Psoas muscle (tissue), 8 donors: Measurements from ENCODE around the gene AATF. TPM values are rescaled to one million over a fixed set of nuclear protein-coding genes. Genes with fewer than 3 reads are reported as not detected.

Experiments
- ATAC-seq, 4 donors: fragments of 200-7000 bp; cut with Tn5 transposase; one replicate each; pipeline ENCODE4 v1.9.1; 2020; ENCODE audit warnings: moderate library complexity in 3 of 4, mild to moderate bottlenecking in 2 of 4
- DNase-seq, 2 donors: peaks; one replicate each; pipeline ENCODE4 v3.0.0-alpha.2; 2020
- H3K27ac ChIP-seq: fragments of 200-600 bp; one replicate; pipeline ENCODE4 v1.8.0; 2022
- H3K27me3 ChIP-seq, 3 donors: fragments of 200-600 bp in 1 of 3; one replicate each; pipeline versions ENCODE4 v1.6.1 to v1.8.0; 2013 to 2022; ENCODE audit warnings: low read length in 2 of 3, mild to moderate bottlenecking in 2 of 3, moderate library complexity in 1 of 3; ENCODE audit not compliant: insufficient read depth in 3 of 3
- H3K36me3 ChIP-seq, 2 donors: fragments of 200-600 bp in 1 of 2; one replicate each; pipeline versions ENCODE4 v1.6.1 to v1.8.0; 2013 to 2022; ENCODE audit warnings: low read depth in 1 of 2, mild to moderate bottlenecking in 1 of 2, moderate library complexity in 1 of 2; ENCODE audit not compliant: insufficient read depth in 1 of 2
- H3K4me1 ChIP-seq: fragments of 200-600 bp; one replicate; pipeline ENCODE4 v1.8.0; 2022
- H3K4me3 ChIP-seq: fragments of 200-600 bp; one replicate; pipeline ENCODE4 v1.8.0; 2022; ENCODE audit warnings: mild to moderate bottlenecking
- H3K9me3 ChIP-seq: fragments of 200-600 bp; one replicate; pipeline ENCODE4 v1.8.0; 2022
- CTCF ChIP-seq: fragments of 200-600 bp; IDR thresholded peaks from one replicate; pipeline ENCODE4 v1.8.0; 2022; ENCODE audit warnings: antibody characterized with exemption
- WGBS, 3 donors: extraction: QIAGEN DNeasy Blood & Tissue Kit; methylation state at CpG; one replicate each; pipeline versions ENCODE4 v1.1.6 to v1.1.7; 2013; 5-methylcytosine and 5-hydroxymethylcytosine counted together
- intact Hi-C, 2 donors: fragments of 100-400 bp; cut with DNase I; formaldehyde crosslinking; loops; one replicate each; pipeline versions ENCODE4 v1.11.0 to v1.14.2; 2022
- polyA plus RNA-seq, 3 donors: library from polyadenylated mRNA; stranded (reverse); fragments of 200-250 nt; gene quantifications; one replicate each; pipeline ENCODE4 v1.2.3, GENCODE V29; 2013
- total RNA-seq, 4 donors: library from RNA; stranded (reverse); fragmentation: NEBNext Ultra II Directional in 2 of 4; extraction: Animal tissue kit (Norgen Biotek cat#: 25700) in 2 of 4; gene quantifications; one replicate each; pipeline versions ENCODE4 v1.2.1 to v1.2.4, GENCODE V29; 2021 to 2023
- donor health status: healthy with polysubstance abuse.
- donor health status: DM: no; HTN: no; CAD: no; lungs with moderate emphysema.
- donor health status: Bipolar disorder and iron deficiency.
- donor health status: healthy.
- donor health status: DM: yes; HTN: yes; CAD: no.
- donor health status: DM: no; HTN: no; CAD: no.
- donor health status: DM: no; HTN: no; CAD: no.
- donor health status: DM: yes; HTN: yes; CAD: no.

Gene AATF
- total and polyA plus RNA-seq, 7 donors = 23.5 to 54.8 (median 40.6) TPM

GRCh38 chr17:36972905-36973304 is 24.2 kb downstream of the AATF start:
- Histone ChIP-seq H3K27me3 (no peaks in the 10 kb centered on the region), H3K4me3 (no peak overlapping the region), H3K4me1 (no peaks in the 10 kb centered on the region), H3K27ac (no peak overlapping the region), H3K36me3 (peaks cover 0 to 8% of the 10 kb centered on the region in 2 donors), H3K9me3 (no peaks in the 10 kb centered on the region)
- intact Hi-C loops = no loop called here
- no peak for DNase-seq
- 97 to 100% (median 100%) methylated on average over 1 of the region's 1 CpG for WGBS, 3 donors
- no peak for TF ChIP-seq CTCF
- ATAC-seq = no peak

- no peak for TF ChIP-seq CTCF
- WGBS, 3 donors = 89 to 96% (median 95%) methylated on average over 1 of the region's 1 CpG
- intact Hi-C loops = no loop called here
- ATAC-seq (no peak), DNase-seq (no peak)
- Histone ChIP-seq H3K27ac (no peak overlapping the region), H3K9me3 (no peaks in the 10 kb centered on the region), H3K36me3 (no peaks in the 10 kb centered on the region), H3K4me3 (no peak overlapping the region), H3K4me1 (peaks cover 6% of the 10 kb centered on the region), H3K27me3 (no peaks in the 10 kb centered on the region)
Observed at GRCh38 chr17:36975922-36976515, 27.3 kb downstream of the AATF start.

- WGBS, 3 donors = 87 to 93% (median 92%) methylated on average over 2 of the region's 2 CpGs
- H3K4me3 ChIP-seq = no peak overlapping the region
- H3K27ac ChIP-seq = no peak overlapping the region
- intact Hi-C loops = no loop called here
- peaks cover 6% of the 10 kb centered on the region for H3K4me1 ChIP-seq
- DNase-seq = no peak
- no peak for TF ChIP-seq CTCF
- H3K36me3 ChIP-seq = no peaks in the 10 kb centered on the region
- H3K9me3 ChIP-seq = no peaks in the 10 kb centered on the region
- ATAC-seq = no peak
- no peaks in the 10 kb centered on the region for H3K27me3 ChIP-seq
Observed at GRCh38 chr17:36977066-36977465, 28.3 kb downstream of the AATF start.

- DNase-seq = no peak
- intact Hi-C loops = no loop called here
- Histone ChIP-seq H3K27ac (no peak overlapping the region), H3K9me3 (no peaks in the 10 kb centered on the region), H3K27me3 (no peaks in the 10 kb centered on the region), H3K36me3 (no peaks in the 10 kb centered on the region), H3K4me1 (peaks cover 6% of the 10 kb centered on the region), H3K4me3 (no peak overlapping the region)
- ATAC-seq = no peak
- TF ChIP-seq CTCF = no peak
- 95 to 99% (median 98%) methylated on average over 2 of the region's 2 CpGs for WGBS, 3 donors
Observed at GRCh38 chr17:36977568-36977967, 28.8 kb downstream of the AATF start.
